SK-N-SH treated with all-trans-retinoic acid at 6 μM for 48 hours (cell line): ENCODE data around the gene NFYC.

Experiments used
- ATAC-seq: fragments of 200-7000 bp; cut with Tn5 transposase; 3 replicates; pipeline ENCODE4 v1.9.1; 2020; ENCODE audit warnings: mild to moderate bottlenecking, moderate library complexity
- ARNTL ChIP-seq: fragments of 450-650 bp; formaldehyde crosslinking; IDR thresholded peaks from 2 replicates; pipeline ENCODE4 v1.5.0; 2020; ENCODE audit warnings: low read depth, mild to moderate bottlenecking, moderate library complexity, borderline replicate concordance
- BACH2 ChIP-seq: fragments of 250-450 bp; sonication (Bioruptor Pico); IDR thresholded peaks from 2 replicates; pipeline ENCODE4 v1.9.0; 2021; ENCODE audit warnings: mild to moderate bottlenecking, borderline replicate concordance
- CSDC2 ChIP-seq: fragments of 250-450 bp; sonication (Bioruptor Pico); IDR thresholded peaks from 2 replicates; pipeline ENCODE4 v1.5.0; 2020; ENCODE audit warnings: mild to moderate bottlenecking, moderate library complexity
- ESRRG ChIP-seq: fragments of 250-450 bp; sonication (Bioruptor Pico); IDR thresholded peaks from 2 replicates; pipeline ENCODE4 v1.6.1; 2021; ENCODE audit warnings: mild to moderate bottlenecking
- GLIS3 ChIP-seq: fragments of 250-450 bp; sonication (Bioruptor Pico); IDR thresholded peaks from 2 replicates; pipeline ENCODE4 v1.5.0; 2020; ENCODE audit warnings: mild to moderate bottlenecking, moderate library complexity
- ISL1 ChIP-seq: fragments of 250-450 bp; sonication (Bioruptor Pico); IDR thresholded peaks from 2 replicates; pipeline ENCODE4 v2.1.2; 2022; ENCODE audit warnings: mild to moderate bottlenecking, moderate library complexity
- OSR1 ChIP-seq: fragments of 250-450 bp; sonication (Bioruptor Pico); IDR thresholded peaks from 2 replicates; pipeline ENCODE4 v1.8.0; 2022; ENCODE audit warnings: moderate library complexity, mild to moderate bottlenecking, inconsistent platforms
- PPARA ChIP-seq: fragments of 250-450 bp; sonication (Bioruptor Pico); IDR thresholded peaks from 2 replicates; pipeline ENCODE4 v1.5.0; 2020; ENCODE audit warnings: mild to moderate bottlenecking, borderline replicate concordance
- RARB ChIP-seq: fragments of 250-450 bp; sonication (Bioruptor Pico); IDR thresholded peaks from 2 replicates; pipeline ENCODE4 v1.8.0; 2021; ENCODE audit warnings: mild to moderate bottlenecking, moderate library complexity
- SNAI2 ChIP-seq: fragments of 250-450 bp; sonication (Bioruptor Pico); IDR thresholded peaks from 2 replicates; pipeline ENCODE4 v1.5.0; 2020; ENCODE audit warnings: mild to moderate bottlenecking, moderate library complexity
- TCF4 ChIP-seq: fragments of 250-450 bp; sonication (Bioruptor Pico); IDR thresholded peaks from 2 replicates; pipeline ENCODE4 v1.8.0; 2021; ENCODE audit warnings: mild to moderate bottlenecking, moderate library complexity, borderline replicate concordance
- TOX ChIP-seq: fragments of 250-450 bp; sonication (Bioruptor Pico); IDR thresholded peaks from 2 replicates; pipeline ENCODE4 v1.8.0; 2021; ENCODE audit warnings: mild to moderate bottlenecking, moderate library complexity, borderline replicate concordance
- ZC3H10 ChIP-seq: fragments of 250-450 bp; sonication (Bioruptor Pico); IDR thresholded peaks from 2 replicates; pipeline ENCODE4 v1.5.1; 2021; ENCODE audit warnings: mild to moderate bottlenecking, moderate library complexity
- ZFP3 ChIP-seq: fragments of 250-450 bp; sonication (Bioruptor Pico); IDR thresholded peaks from 2 replicates; pipeline ENCODE4 v1.5.0; 2020; ENCODE audit warnings: mild to moderate bottlenecking, moderate library complexity
- ZFP30 ChIP-seq: fragments of 450-650 bp; formaldehyde crosslinking; IDR thresholded peaks from 2 replicates; pipeline ENCODE4 v1.5.0; 2022; ENCODE audit warnings: mild to moderate bottlenecking, moderate library complexity
- ZNF565 ChIP-seq: fragments of 450-650 bp; formaldehyde crosslinking; conservative IDR thresholded peaks from 2 replicates; pipeline ENCODE4 v1.5.0; 2020; ENCODE audit warnings: low read depth, mild to moderate bottlenecking, moderate library complexity
- ZNF70 ChIP-seq: fragments of 450-650 bp; formaldehyde crosslinking; IDR thresholded peaks from 2 replicates; pipeline ENCODE4 v1.5.0; 2020; ENCODE audit warnings: mild to moderate bottlenecking, moderate library complexity
- ZNF8 ChIP-seq: fragments of 450-650 bp; formaldehyde crosslinking; IDR thresholded peaks from 2 replicates; pipeline ENCODE4 v1.5.0; 2020; ENCODE audit warnings: mild to moderate bottlenecking, moderate library complexity
- TF ChIP-seq, protein P1 (sequence below): fragments of 250-450 bp; sonication (Bioruptor Pico); IDR thresholded peaks from 2 replicates; pipeline ENCODE4 v1.5.0; 2020; ENCODE audit warnings: mild to moderate bottlenecking, moderate library complexity
- TF ChIP-seq, protein P2 (sequence below): fragments of 250-450 bp; sonication (Bioruptor Pico); IDR thresholded peaks from 2 replicates; pipeline ENCODE4 v1.5.1; 2021; ENCODE audit warnings: mild to moderate bottlenecking, moderate library complexity
- TF ChIP-seq, protein P3 (sequence below): fragments of 250-450 bp; sonication (Bioruptor Pico); IDR thresholded peaks from 2 replicates; pipeline ENCODE4 v1.8.0; 2020; ENCODE audit warnings: mild to moderate bottlenecking, moderate library complexity, borderline replicate concordance
- TF ChIP-seq, protein P4 (sequence below): fragments of 250-450 bp; sonication (Bioruptor Pico); IDR thresholded peaks from 2 replicates; pipeline ENCODE4 v1.8.0; 2021; ENCODE audit warnings: low read depth, mild to moderate bottlenecking, moderate library complexity, borderline replicate concordance

NFYC gene

DNA sequence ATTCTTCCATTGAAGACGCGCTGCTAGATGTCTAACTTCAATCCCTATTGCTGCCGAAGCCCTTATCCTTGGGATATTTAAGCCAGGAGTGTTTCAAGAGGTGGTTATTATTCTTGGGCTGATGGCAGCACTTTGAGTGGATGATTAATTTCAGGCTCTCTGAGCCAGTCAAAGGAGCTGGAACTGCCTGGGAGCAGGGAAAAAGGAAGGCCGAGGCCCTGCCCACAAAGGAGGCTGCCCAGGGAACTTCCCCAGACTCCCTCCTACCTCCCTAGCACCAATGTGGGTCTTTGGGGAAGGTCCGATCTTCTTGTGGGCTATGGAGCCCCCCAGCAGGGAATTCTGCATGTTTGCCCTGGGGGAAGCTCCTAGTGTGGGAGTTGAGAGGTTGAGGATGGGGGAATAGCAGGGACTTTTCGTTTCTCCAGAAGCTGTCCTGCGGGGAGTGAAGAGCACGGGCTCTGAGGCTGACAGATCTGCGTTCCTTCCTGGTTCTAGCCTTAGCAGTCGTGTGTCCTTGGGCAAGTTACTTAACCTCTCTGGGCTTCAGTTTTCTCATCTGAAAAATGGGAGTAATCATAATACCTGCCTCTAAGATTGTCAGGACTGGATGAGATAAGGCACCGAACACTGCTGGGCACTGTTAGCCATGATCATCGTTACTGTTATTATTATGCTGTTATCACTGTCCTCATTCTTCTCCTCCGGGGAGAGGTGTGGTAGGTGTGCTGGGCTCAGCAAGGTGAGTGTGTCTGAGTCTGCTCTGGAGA lies 98.3 kb downstream of the NFYC start:
- no peak for ATAC-seq
- TF ChIP-seq TOX (CRISPR knock-in tag), result no peak
- no peak for TF ChIP-seq PPARA
- TF ChIP-seq, protein P1, sequence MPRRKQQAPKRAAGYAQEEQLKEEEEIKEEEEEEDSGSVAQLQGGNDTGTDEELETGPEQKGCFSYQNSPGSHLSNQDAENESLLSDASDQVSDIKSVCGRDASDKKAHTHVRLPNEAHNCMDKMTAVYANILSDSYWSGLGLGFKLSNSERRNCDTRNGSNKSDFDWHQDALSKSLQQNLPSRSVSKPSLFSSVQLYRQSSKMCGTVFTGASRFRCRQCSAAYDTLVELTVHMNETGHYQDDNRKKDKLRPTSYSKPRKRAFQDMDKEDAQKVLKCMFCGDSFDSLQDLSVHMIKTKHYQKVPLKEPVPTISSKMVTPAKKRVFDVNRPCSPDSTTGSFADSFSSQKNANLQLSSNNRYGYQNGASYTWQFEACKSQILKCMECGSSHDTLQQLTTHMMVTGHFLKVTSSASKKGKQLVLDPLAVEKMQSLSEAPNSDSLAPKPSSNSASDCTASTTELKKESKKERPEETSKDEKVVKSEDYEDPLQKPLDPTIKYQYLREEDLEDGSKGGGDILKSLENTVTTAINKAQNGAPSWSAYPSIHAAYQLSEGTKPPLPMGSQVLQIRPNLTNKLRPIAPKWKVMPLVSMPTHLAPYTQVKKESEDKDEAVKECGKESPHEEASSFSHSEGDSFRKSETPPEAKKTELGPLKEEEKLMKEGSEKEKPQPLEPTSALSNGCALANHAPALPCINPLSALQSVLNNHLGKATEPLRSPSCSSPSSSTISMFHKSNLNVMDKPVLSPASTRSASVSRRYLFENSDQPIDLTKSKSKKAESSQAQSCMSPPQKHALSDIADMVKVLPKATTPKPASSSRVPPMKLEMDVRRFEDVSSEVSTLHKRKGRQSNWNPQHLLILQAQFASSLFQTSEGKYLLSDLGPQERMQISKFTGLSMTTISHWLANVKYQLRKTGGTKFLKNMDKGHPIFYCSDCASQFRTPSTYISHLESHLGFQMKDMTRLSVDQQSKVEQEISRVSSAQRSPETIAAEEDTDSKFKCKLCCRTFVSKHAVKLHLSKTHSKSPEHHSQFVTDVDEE (CRISPR knock-in tag), result no peak
- no peak for TF ChIP-seq ARNTL
- no peak for TF ChIP-seq ZNF70 (CRISPR knock-in tag)
- no peak for TF ChIP-seq ESRRG (CRISPR knock-in tag)
- no peak for TF ChIP-seq ZFP3 (CRISPR knock-in tag)
- TF ChIP-seq ZNF565 (CRISPR knock-in tag), result no peak
- TF ChIP-seq SNAI2, result no peak
- TF ChIP-seq ISL1 (CRISPR knock-in tag), result no peak
- TF ChIP-seq ZNF8 (CRISPR knock-in tag), result no peak
- TF ChIP-seq TCF4 (CRISPR knock-in tag), result no peak
- no peak for TF ChIP-seq OSR1 (CRISPR knock-in tag)
- TF ChIP-seq ZC3H10 (CRISPR knock-in tag), result no peak
- no peak for TF ChIP-seq ZFP30 (CRISPR knock-in tag)

DNA sequence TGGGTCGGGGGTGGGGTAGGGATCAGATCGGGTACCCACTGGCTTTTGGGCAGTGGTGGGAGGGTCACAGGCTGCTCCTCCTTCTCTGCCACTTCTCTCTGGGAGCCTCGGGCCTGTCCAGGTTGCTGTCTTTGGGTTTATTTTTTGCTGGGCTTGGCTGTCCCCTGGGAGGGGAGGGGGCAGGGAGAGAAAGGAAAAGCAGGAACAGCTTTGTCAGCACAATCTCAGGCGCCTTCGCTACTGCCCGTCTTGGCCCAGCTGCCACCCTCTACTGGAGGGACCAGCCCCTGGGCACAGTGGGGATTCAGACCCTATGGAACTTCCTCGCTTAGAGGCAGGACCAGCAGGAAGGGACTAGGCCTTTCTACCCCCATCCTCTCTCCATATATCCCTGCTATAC lies 100.5 kb downstream of the NFYC start:
- no peak for ATAC-seq
- TF ChIP-seq ARNTL (no peak), ZC3H10 (CRISPR knock-in tag) (no peak), GLIS3 (CRISPR knock-in tag) (no peak), TOX (CRISPR knock-in tag) (no peak), BACH2 (no peak), ZFP30 (CRISPR knock-in tag) (no peak), PPARA (no peak), SNAI2 (no peak), RARB (no peak), ESRRG (CRISPR knock-in tag) (no peak), ZNF70 (CRISPR knock-in tag) (no peak), ZFP3 (CRISPR knock-in tag) (no peak), CSDC2 (CRISPR knock-in tag) (no peak), TCF4 (CRISPR knock-in tag) (no peak), ZNF565 (CRISPR knock-in tag) (no peak), ISL1 (CRISPR knock-in tag) (no peak)
- TF ChIP-seq, protein P2, sequence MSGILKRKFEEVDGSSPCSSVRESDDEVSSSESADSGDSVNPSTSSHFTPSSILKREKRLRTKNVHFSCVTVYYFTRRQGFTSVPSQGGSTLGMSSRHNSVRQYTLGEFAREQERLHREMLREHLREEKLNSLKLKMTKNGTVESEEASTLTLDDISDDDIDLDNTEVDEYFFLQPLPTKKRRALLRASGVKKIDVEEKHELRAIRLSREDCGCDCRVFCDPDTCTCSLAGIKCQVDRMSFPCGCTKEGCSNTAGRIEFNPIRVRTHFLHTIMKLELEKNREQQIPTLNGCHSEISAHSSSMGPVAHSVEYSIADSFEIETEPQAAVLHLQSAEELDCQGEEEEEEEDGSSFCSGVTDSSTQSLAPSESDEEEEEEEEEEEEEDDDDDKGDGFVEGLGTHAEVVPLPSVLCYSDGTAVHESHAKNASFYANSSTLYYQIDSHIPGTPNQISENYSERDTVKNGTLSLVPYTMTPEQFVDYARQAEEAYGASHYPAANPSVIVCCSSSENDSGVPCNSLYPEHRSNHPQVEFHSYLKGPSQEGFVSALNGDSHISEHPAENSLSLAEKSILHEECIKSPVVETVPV (CRISPR knock-in tag), result no peak
- TF ChIP-seq, protein P3, sequence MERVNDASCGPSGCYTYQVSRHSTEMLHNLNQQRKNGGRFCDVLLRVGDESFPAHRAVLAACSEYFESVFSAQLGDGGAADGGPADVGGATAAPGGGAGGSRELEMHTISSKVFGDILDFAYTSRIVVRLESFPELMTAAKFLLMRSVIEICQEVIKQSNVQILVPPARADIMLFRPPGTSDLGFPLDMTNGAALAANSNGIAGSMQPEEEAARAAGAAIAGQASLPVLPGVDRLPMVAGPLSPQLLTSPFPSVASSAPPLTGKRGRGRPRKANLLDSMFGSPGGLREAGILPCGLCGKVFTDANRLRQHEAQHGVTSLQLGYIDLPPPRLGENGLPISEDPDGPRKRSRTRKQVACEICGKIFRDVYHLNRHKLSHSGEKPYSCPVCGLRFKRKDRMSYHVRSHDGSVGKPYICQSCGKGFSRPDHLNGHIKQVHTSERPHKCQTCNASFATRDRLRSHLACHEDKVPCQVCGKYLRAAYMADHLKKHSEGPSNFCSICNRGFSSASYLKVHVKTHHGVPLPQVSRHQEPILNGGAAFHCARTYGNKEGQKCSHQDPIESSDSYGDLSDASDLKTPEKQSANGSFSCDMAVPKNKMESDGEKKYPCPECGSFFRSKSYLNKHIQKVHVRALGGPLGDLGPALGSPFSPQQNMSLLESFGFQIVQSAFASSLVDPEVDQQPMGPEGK (CRISPR knock-in tag), result no peak
- TF ChIP-seq, protein P4, sequence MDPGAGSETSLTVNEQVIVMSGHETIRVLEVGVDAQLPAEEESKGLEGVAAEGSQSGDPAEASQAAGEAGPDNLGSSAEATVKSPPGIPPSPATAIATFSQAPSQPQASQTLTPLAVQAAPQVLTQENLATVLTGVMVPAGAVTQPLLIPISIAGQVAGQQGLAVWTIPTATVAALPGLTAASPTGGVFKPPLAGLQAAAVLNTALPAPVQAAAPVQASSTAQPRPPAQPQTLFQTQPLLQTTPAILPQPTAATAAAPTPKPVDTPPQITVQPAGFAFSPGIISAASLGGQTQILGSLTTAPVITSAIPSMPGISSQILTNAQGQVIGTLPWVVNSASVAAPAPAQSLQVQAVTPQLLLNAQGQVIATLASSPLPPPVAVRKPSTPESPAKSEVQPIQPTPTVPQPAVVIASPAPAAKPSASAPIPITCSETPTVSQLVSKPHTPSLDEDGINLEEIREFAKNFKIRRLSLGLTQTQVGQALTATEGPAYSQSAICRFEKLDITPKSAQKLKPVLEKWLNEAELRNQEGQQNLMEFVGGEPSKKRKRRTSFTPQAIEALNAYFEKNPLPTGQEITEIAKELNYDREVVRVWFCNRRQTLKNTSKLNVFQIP (CRISPR knock-in tag), result no peak

DNA sequence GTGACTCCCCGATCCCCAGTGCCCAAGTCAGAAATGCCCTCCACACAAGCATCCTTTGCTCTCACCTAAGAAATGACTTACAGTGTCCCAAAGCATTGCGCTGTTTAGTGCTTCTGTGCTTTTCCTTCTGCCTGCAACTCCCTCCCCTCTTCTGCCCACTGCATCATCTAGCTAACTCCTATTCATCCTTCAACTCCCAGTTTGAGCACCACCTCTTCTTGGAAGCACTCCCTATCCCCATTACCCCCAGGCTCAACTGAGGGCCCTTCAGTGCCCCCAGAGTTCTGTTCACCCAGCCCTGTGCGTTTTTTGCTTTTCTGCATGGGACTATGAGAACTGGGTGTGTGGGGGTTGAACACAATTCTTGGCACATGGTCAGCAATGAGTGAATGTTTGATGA lies 102.1 kb downstream of the NFYC start:
- TF ChIP-seq SNAI2 (no peak), ZFP3 (CRISPR knock-in tag) (peak; percentile 92), GLIS3 (CRISPR knock-in tag) (no peak), ISL1 (CRISPR knock-in tag) (no peak)

More for the DNA sequence above, 102.1 kb downstream of the NFYC start:
- no peak for ATAC-seq
